Coronary artery (tissue), 2 donors: Measurements from ENCODE around the gene CPNE4.

Experiments
- DNase-seq: peaks from one replicate; pipeline ENCODE4 v3.0.0-alpha.2; 2017; ENCODE audit warnings: low spot score
- H3K27ac ChIP-seq, 2 donors: fragments of 200-600 bp; sonication (generic); one replicate each; pipeline ENCODE4 v1.5.1; 2016 to 2019
- H3K4me3 ChIP-seq: fragments of 200-600 bp; sonication (generic); 2 replicates; pipeline ENCODE4 v1.5.1; 2016; ENCODE audit warnings: mild to moderate bottlenecking, moderate library complexity
- CTCF ChIP-seq: fragments of 200-600 bp; sonication (generic); IDR thresholded peaks from one replicate; pipeline ENCODE4 v1.5.1; 2019; ENCODE audit warnings: antibody characterized with exemption

Gene CPNE4

GRCh38 chr3:131843174-131843573, 191.6 kb downstream of the CPNE4 start:
- no peak for DNase-seq
- TF ChIP-seq CTCF = no peak
- Histone ChIP-seq H3K27ac (no peak overlapping the region), H3K4me3 (no peak overlapping the region)

GRCh38 chr3:131840156-131840797, 194.5 kb downstream of the CPNE4 start:
- no peak for DNase-seq
- Histone ChIP-seq H3K4me3 (no peak overlapping the region), H3K27ac (no peak overlapping the region)
- TF ChIP-seq CTCF = no peak

GRCh38 chr3:131835906-131836305, 198.9 kb downstream of the CPNE4 start:
- Histone ChIP-seq H3K27ac (no peak overlapping the region), H3K4me3 (no peak overlapping the region)
- no peak for TF ChIP-seq CTCF
- no peak for DNase-seq

- DNase-seq = no peak
- no peak overlapping the region for H3K27ac ChIP-seq
- no peak overlapping the region for H3K4me3 ChIP-seq
- TF ChIP-seq CTCF = no peak
Observed at GRCh38 chr3:131831608-131832007, 203.2 kb downstream of the CPNE4 start.

GRCh38 chr3:131821191-131821762, 213.5 kb downstream of the CPNE4 start:
- DNase-seq = no peak
- TF ChIP-seq CTCF = no peak
- Histone ChIP-seq H3K4me3 (no peak overlapping the region), H3K27ac (no peak overlapping the region)

GRCh38 chr3:131819381-131820055, 215.3 kb downstream of the CPNE4 start:
- TF ChIP-seq CTCF = no peak
- Histone ChIP-seq H3K4me3 (no peak overlapping the region), H3K27ac (no peak overlapping the region)
- no peak for DNase-seq

- TF ChIP-seq CTCF = no peak
- no peak for DNase-seq
- Histone ChIP-seq H3K27ac (no peak overlapping the region), H3K4me3 (no peak overlapping the region)
Observed at GRCh38 chr3:131812433-131812832, 222.4 kb downstream of the CPNE4 start.
